Mesenchymal stem cell (in vitro differentiated cells and primary cell): ENCODE measurements around the gene RARRES1.

Experiments used
- DNase-seq: peaks from one replicate; pipeline ENCODE4 v3.0.0-alpha.2; 2013
- H2AFZ ChIP-seq: one replicate; pipeline ENCODE4 v1.6.1; 2013; ENCODE audit warnings: low read depth, mild to moderate bottlenecking, control low read depth, inconsistent platforms, low read length, moderate library complexity
- H2AK5ac ChIP-seq: 2 replicates; pipeline ENCODE4 v1.6.1; 2013; ENCODE audit warnings: low read length, moderate library complexity, mild to moderate bottlenecking, inconsistent platforms; ENCODE audit not compliant: severe bottlenecking
- H2BK120ac ChIP-seq: one replicate; pipeline ENCODE4 v1.6.1; 2013; ENCODE audit warnings: low read depth, mild to moderate bottlenecking, inconsistent platforms, low read length, moderate library complexity
- H2BK12ac ChIP-seq, 2 experiments: one replicate each; pipeline ENCODE4 v1.6.1; 2013; ENCODE audit warnings: inconsistent platforms in 2 of 2, low read length in 2 of 2, mild to moderate bottlenecking in 2 of 2, moderate library complexity in 2 of 2, control low read depth in 1 of 2
- H2BK15ac ChIP-seq: one replicate; pipeline ENCODE4 v1.6.1; 2013; ENCODE audit warnings: mild to moderate bottlenecking, low read depth, inconsistent platforms; ENCODE audit not compliant: poor library complexity, severe bottlenecking
- H2BK5ac ChIP-seq: 2 replicates; pipeline ENCODE4 v1.6.1; 2013; ENCODE audit warnings: low read depth, mild to moderate bottlenecking, low read length, control low read depth, inconsistent platforms; ENCODE audit not compliant: poor library complexity, severe bottlenecking
- H3K14ac ChIP-seq, 2 experiments: one replicate each; pipeline ENCODE4 v1.6.1; 2013; ENCODE audit warnings: inconsistent platforms in 2 of 2, low read length in 2 of 2, control low read depth in 1 of 2, mild to moderate bottlenecking in 1 of 2, moderate library complexity in 1 of 2
- H3K18ac ChIP-seq, 2 experiments: one replicate each; pipeline ENCODE4 v1.6.1; 2013; ENCODE audit warnings: inconsistent platforms in 2 of 2, low read length in 2 of 2, control low read depth in 1 of 2, low read depth in 1 of 2, mild to moderate bottlenecking in 1 of 2
- H3K23ac ChIP-seq, 2 experiments: one replicate each; pipeline ENCODE4 v1.6.1; 2013; ENCODE audit warnings: inconsistent platforms in 2 of 2, low read length in 2 of 2, mild to moderate bottlenecking in 2 of 2, moderate library complexity in 2 of 2, control low read depth in 1 of 2
- H3K27ac ChIP-seq: 2 replicates; pipeline ENCODE4 v1.5.1; 2013; ENCODE audit warnings: mild to moderate bottlenecking, moderate library complexity, low read length, control low read depth, inconsistent platforms; ENCODE audit not compliant: poor library complexity, severe bottlenecking
- H3K27me3 ChIP-seq, 2 experiments: 2 replicates each; pipeline versions ENCODE4 v1.6.1 to v1.7.0; 2013; ENCODE audit warnings: low read length in 2 of 2, mild to moderate bottlenecking in 2 of 2, moderate library complexity in 2 of 2, control low read depth in 1 of 2, inconsistent platforms in 1 of 2; ENCODE audit not compliant: control insufficient read depth in 1 of 2, insufficient read depth in 1 of 2
- H3K36me3 ChIP-seq, 2 experiments: 2 replicates each; pipeline versions ENCODE4 v1.6.1 to v1.7.0; 2013; ENCODE audit warnings: low read length in 2 of 2, control low read depth in 1 of 2, inconsistent platforms in 1 of 2, low read depth in 1 of 2, mild to moderate bottlenecking in 1 of 2; ENCODE audit not compliant: insufficient read depth in 2 of 2, control insufficient read depth in 1 of 2
- H3K4ac ChIP-seq, 2 experiments: one replicate each; pipeline ENCODE4 v1.6.1; 2013; ENCODE audit warnings: inconsistent platforms in 2 of 2, low read length in 2 of 2, mild to moderate bottlenecking in 2 of 2, moderate library complexity in 2 of 2, control low read depth in 1 of 2, low read depth in 1 of 2
- H3K4me1 ChIP-seq: 2 replicates; pipeline ENCODE4 v1.6.1; 2013; ENCODE audit warnings: low read depth, low read length, control low read depth; ENCODE audit not compliant: control insufficient read depth, insufficient read depth
- H3K4me2 ChIP-seq: 2 replicates; pipeline ENCODE4 v1.6.1; 2013; ENCODE audit warnings: low read length, mild to moderate bottlenecking, inconsistent platforms; ENCODE audit not compliant: poor library complexity, severe bottlenecking
- H3K4me3 ChIP-seq, 2 experiments: 2 replicates each; pipeline versions ENCODE4 v1.5.1 to v1.7.0; 2013; ENCODE audit warnings: low read length in 2 of 2, mild to moderate bottlenecking in 2 of 2, control low read depth in 1 of 2, low read depth in 1 of 2; ENCODE audit not compliant: insufficient read depth in 1 of 2
- H3K79me1 ChIP-seq: replicated peaks from 2 replicates; pipeline ENCODE4 v1.6.1; 2013; ENCODE audit warnings: mild to moderate bottlenecking, control low read depth, low read length, inconsistent platforms; ENCODE audit not compliant: poor library complexity, severe bottlenecking
- H3K9ac ChIP-seq: 2 replicates; pipeline ENCODE4 v1.7.0; 2013; ENCODE audit warnings: mild to moderate bottlenecking, low read length, moderate library complexity
- H3K9me3 ChIP-seq: 2 replicates; pipeline ENCODE4 v1.7.0; 2013; ENCODE audit warnings: mild to moderate bottlenecking, low read length; ENCODE audit not compliant: control insufficient read depth
- H4K8ac ChIP-seq: one replicate; pipeline ENCODE4 v1.6.1; 2013; ENCODE audit warnings: inconsistent platforms, mild to moderate bottlenecking, low read length, moderate library complexity
- H4K91ac ChIP-seq: one replicate; pipeline ENCODE4 v1.6.1; 2013; ENCODE audit warnings: mild to moderate bottlenecking, low read length, inconsistent platforms
- WGBS: methylation state at CpG from one replicate; pipeline ENCODE4 v1.1.7; 2013; ENCODE audit warnings: mixed read lengths; 5-methylcytosine and 5-hydroxymethylcytosine counted together

Gene RARRES1

DNA sequence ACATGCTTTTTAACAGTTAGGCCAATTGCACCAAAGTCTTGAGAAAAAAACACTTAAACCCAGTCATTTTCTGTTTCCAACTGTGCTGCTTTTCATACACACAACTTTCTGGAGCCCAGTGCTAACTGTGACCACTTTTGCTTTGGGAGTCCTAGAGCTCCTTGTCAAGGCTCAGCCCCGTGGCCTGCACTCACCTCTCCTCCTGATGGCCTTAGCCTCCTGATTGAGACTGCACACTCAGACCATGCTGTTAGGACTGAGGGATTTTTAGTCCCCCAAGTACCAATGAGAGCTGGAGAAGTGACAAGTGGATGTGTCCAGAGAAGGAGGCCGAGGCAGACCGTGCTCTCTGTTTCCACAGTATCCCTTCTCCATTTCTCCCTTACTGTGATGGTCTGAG, 15.2 kb upstream of the RARRES1 start:
- Histone ChIP-seq H3K27me3 (no peaks in the 10 kb centered on the region), H2BK120ac (no peak overlapping the region), H3K9ac (no peak overlapping the region), H3K79me1 (peaks cover 1% of the 10 kb centered on the region), H3K36me3 (peaks cover 0 to 33% of the 10 kb centered on the region in 2 experiments), H3K27ac (no peak overlapping the region), H3K4me3 (no peak overlapping the region), H3K18ac (no peak overlapping the region), H2AK5ac (no peak overlapping the region), H3K9me3 (peaks cover 4% of the 10 kb centered on the region), H3K23ac (no peak overlapping the region), H4K8ac (no peak overlapping the region), H3K4ac (no peak overlapping the region), H3K4me1 (peaks cover 11% of the 10 kb centered on the region), H2AFZ (no peak overlapping the region), H4K91ac (no peak overlapping the region), H2BK5ac (no peak overlapping the region), H2BK12ac (no peak overlapping the region), H2BK15ac (no peak overlapping the region), H3K4me2 (no peak overlapping the region), H3K14ac (no peak overlapping the region)
- WGBS, result 93% methylated on average over 3 of the region's 3 CpGs
- DNase-seq, result no peak

DNA sequence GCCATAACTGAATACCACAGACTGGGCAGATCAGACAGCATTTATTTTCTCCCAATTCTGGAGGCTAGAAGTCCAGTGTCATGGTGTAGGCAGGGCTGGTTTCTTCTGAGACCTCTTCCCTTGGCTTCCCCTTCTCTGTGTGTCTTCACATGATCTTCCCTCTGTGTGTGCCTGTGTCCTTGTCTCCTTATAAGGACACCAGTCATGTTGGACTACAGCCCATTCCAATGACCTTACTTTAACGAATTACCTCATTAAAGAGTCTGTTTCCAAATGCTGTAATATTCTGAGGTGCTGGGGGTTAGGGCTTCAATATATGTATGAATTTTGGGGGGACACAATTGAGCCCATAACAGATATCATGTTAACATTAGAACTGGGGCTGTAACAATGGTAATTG, 13.3 kb upstream of the RARRES1 start:
- no peak overlapping the region for H2AFZ ChIP-seq
- H3K4me1 ChIP-seq, result peaks cover 11% of the 10 kb centered on the region
- no peak for DNase-seq
- H3K4ac ChIP-seq, result no peak overlapping the region
- H3K23ac ChIP-seq, result no peak overlapping the region
- no peak overlapping the region for H3K27ac ChIP-seq
- H3K79me1 ChIP-seq, result peaks cover 1% of the 10 kb centered on the region
- H3K9me3 ChIP-seq, result peaks cover 4% of the 10 kb centered on the region
- H3K9ac ChIP-seq, result no peak overlapping the region
- H3K4me2 ChIP-seq, result no peak overlapping the region
- H3K14ac ChIP-seq, result no peak overlapping the region
- no peaks in the 10 kb centered on the region for H3K27me3 ChIP-seq
- no peak overlapping the region for H2AK5ac ChIP-seq
- H4K8ac ChIP-seq, result no peak overlapping the region
- H2BK5ac ChIP-seq, result no peak overlapping the region
- H2BK15ac ChIP-seq, result no peak overlapping the region
- no peak overlapping the region for H2BK120ac ChIP-seq
- no CpG with 5 or more reads among the region's 1 CpG for WGBS
- no peak overlapping the region for H2BK12ac ChIP-seq
- H3K36me3 ChIP-seq, result peaks cover 0 to 44% of the 10 kb centered on the region in 2 experiments
- H3K18ac ChIP-seq, result no peak overlapping the region
- H4K91ac ChIP-seq, result no peak overlapping the region
- no peak overlapping the region for H3K4me3 ChIP-seq

DNA sequence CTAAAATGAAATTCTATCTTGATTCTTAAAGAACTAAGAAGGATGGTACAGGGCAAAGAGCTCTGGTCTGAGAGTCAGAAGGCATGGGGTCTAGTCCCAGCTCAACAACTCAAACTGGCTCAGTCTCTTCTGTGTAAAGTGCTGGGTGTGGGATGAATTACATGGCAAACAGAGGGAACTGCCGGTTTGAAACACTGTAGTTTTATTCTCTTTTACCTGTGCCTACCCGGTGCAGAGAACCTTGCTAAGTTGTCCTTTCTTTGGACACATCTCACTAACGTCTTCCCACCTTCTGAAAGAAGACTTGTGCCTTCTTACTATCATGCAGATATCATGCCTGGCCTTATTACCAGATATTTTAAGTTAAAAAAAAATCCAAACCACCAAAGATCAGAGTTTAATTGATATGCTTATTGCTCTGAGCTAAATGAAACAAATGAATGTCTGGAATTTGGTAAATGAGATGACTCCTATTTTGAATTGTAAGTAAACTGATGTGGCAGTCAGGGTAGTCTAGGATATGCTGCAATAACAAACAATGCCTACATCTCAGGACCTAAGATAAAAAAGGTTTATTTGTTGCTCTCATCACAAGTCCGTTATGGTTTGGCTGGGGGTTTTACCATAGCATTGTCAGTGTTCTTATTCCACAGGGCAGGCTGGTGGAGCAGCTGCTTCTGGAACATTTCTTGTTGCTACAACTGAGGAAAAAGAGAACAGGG, 12.5 kb upstream of the RARRES1 start:
- Histone ChIP-seq H2BK120ac (no peak overlapping the region), H3K4ac (no peak overlapping the region), H3K4me2 (no peak overlapping the region), H3K4me3 (no peak overlapping the region), H3K36me3 (peaks cover 0 to 36% of the 10 kb centered on the region in 2 experiments), H3K27me3 (no peaks in the 10 kb centered on the region), H3K23ac (no peak overlapping the region), H2AFZ (no peak overlapping the region), H3K27ac (no peak overlapping the region), H3K4me1 (peaks cover 11% of the 10 kb centered on the region), H3K9me3 (peaks cover 4% of the 10 kb centered on the region), H3K9ac (no peak overlapping the region), H4K91ac (no peak overlapping the region), H2BK5ac (no peak overlapping the region), H2BK15ac (no peak overlapping the region), H4K8ac (no peak overlapping the region), H3K14ac (no peak overlapping the region), H2BK12ac (no peak overlapping the region), H3K18ac (no peak overlapping the region), H3K79me1 (peaks cover 1% of the 10 kb centered on the region), H2AK5ac (no peak overlapping the region)
- WGBS, result 90% methylated on average over 4 of the region's 4 CpGs
- DNase-seq, result no peak

DNA sequence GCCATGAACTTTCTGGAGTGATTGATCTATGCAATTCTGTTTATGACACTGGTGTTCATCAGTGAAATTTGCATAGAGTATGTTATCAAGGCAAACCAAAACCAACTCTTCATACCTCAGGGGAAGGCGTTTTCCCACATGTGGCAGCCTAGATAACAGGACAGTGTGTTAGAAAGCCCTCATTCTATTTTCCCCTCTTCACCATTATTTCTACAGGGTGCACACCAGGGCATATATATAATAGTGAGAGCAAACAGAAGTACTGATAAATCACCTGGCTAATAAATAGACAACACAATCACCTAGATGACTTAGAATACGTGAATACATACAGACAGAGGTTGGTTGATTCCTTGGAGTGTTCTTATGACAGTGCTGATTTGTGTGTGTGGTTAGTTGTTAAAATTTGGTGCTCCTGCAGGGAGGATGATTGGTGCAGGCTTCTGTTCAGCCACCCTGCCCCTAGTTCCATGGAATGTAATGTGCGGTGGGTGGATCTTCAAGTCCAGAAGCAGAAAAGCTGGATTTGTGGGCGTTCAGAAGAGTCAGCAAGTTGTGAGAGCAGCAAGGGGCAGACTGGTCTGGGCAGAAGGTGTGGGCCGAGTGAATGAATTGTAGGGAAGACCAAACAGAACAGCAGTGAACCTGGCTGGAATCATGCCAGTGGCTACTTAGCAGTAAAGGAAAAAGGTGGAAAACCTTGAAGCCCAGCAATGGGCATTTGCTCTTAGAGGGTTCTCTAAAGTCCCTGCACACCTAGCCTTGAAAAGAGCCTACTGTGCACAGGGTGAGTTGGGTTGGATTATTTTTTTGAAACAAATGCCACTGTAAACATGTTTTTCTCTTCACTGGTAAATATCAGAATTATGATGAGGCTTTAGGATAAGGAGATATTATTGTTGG, 11.7 kb upstream of the RARRES1 start:
- Histone ChIP-seq H3K4ac (no peak overlapping the region), H3K23ac (peak overlapping the region in 1 of 2 experiments; percentile 11), H3K9ac (no peak overlapping the region), H4K91ac (no peak overlapping the region), H3K36me3 (peaks cover 0 to 29% of the 10 kb centered on the region in 2 experiments), H3K27ac (no peak overlapping the region), H3K4me1 (peaks cover 11% of the 10 kb centered on the region), H3K14ac (no peak overlapping the region), H3K4me3 (no peak overlapping the region), H3K27me3 (no peaks in the 10 kb centered on the region), H2BK120ac (no peak overlapping the region), H4K8ac (no peak overlapping the region), H2BK12ac (no peak overlapping the region), H3K4me2 (no peak overlapping the region), H3K79me1 (peaks cover 1% of the 10 kb centered on the region), H3K9me3 (peaks cover 4% of the 10 kb centered on the region), H2AK5ac (no peak overlapping the region), H2BK5ac (no peak overlapping the region), H2BK15ac (no peak overlapping the region), H2AFZ (no peak overlapping the region), H3K18ac (no peak overlapping the region)
- 95% methylated on average over 5 of the region's 5 CpGs for WGBS
- DNase-seq, result no peak
